Ecto neural progenitor cell (in vitro differentiated cells): Measurements from ENCODE around the gene MEF2A.

Experiments
- DNase-seq: peaks from one replicate; pipeline ENCODE4 v3.0.0-alpha.2; 2018; ENCODE audit warnings: low spot score

The MEF2A gene

DNA sequence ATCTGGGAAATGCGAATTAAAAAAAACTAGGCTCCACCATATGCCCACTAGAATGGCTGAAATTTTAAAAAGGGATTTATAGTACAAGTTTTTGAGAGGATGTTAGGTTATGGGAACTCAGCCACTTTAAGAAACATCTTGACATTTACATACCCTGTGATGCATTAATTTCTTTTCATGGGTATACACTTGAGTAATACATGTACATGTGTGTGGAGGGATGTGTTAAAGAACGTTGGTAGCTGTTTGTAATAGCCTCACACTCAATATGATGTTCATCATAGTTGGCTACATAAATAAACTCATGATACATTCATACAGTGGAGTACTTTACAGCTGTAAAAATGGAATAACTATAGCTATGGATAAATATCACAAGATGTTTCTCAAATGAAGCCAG is 40.9 kb downstream of the MEF2A start:
- DNase-seq, result no peak

DNA sequence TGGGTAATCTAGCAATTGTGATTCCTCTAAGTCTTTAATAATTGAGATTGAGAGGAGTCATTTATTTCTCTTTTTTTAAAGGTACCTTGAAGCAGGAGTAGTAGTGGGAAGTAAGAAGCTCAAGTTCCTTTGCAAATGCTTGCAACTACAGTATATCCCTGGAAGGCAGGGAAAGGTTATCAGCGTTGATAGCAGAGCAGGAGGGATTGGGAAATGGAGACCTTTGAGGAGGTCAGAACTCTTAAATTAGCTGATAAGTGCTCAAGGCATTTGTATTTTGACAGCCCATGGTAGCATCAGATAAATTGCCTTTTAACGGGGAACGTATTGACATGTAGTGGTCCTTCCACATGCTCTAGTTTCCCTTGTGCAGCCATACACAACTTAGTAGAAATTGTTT is 47.7 kb downstream of the MEF2A start:
- no peak for DNase-seq

DNA sequence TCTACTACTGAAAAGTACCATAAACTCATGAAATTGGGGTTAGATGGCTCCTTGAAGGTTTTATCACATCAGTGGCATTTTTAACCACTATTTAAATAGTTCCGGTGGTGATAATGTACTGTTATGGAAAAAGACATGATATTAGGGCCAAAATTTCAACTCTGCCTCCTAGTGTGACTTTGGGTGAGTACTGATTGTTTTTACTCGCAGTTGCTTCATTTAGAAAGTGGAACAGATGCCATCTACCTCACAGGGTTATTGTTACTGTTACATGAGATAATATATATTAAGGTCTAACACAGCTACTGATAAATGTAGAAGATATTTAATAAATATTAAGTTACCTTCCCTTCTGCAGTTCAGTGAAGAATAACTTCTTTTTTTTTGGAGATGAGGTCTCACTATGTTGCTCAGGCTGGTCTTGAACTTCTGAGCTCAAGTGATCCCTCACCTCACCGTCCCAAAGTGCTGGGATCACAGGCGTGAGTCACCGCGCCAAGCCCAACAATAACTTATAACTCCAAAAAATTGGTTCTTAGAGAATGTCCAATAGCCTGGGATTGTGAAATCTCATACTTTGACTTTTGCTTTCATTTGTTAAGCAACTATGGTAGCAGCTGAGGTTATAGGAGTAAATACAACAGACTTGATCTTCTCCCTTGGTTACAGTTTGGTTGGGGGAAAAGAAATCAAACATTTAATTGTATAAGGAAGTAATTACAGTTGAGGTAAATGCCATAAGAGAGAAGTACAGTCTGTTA is 48.3 kb downstream of the MEF2A start:
- DNase-seq, result no peak

DNA sequence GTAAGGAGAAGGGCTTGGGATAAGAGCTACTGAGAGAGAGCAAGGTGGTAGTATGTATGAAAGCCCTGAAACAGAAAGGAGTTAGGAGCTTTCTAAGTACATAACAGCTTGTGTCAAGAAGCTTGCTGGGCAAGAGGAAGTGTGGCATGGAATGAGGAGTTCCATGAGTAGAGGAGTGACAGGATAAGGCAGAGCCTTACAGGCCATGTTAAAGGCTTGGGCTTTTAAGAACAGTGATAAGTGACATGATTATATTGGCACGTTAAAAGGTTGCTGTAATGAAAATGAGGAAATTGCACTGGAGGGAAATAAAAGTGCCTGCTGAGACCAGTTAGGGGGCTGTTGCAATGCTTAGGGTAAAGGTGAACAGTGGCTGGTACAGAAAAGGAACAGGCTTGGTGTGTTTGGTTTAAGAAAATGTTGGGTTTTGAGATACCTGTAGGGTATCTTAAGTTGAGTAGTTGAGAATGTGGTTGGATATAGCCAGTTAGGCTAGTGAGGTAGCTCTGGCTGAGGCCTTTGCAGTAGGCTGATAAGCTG is 49.0 kb downstream of the MEF2A start:
- DNase-seq, result no peak

DNA sequence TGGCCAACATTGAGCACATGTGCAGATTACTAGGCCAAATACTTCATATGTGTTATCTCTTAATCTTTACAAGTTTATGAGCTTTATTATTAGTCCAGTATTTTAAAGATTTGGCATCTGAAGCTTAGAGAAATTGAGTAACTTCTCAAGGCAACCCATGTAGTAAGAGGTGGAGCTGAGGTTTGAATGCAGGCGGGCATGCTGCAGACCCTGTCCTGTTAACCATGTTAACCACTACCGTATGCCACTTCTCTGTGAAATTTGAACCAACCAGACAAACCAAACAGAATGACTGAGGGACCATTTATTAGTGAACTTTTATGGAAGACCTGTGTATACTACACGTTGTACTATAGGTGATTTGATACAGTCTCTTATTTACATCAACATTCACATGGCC is 49.7 kb downstream of the MEF2A start:
- DNase-seq, result no peak

DNA sequence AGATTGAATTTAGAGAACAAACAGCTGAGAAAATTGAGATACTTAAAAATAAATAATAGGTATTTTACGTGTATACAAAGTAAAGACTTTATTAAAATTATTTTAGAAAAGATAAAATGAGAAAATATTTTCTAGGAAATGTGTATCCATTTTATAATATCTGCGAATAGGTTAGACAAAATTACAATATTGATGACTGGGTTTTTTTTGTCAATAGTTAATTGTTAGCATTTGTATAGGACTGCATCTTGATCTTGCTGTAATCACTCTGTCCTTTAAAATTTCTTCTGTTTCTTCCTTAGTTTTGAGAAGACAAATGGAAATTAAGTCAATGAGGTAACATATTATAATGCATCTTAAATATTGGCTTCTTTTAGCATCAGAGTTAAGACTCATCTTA is 50.3 kb downstream of the MEF2A start:
- no peak for DNase-seq

DNA sequence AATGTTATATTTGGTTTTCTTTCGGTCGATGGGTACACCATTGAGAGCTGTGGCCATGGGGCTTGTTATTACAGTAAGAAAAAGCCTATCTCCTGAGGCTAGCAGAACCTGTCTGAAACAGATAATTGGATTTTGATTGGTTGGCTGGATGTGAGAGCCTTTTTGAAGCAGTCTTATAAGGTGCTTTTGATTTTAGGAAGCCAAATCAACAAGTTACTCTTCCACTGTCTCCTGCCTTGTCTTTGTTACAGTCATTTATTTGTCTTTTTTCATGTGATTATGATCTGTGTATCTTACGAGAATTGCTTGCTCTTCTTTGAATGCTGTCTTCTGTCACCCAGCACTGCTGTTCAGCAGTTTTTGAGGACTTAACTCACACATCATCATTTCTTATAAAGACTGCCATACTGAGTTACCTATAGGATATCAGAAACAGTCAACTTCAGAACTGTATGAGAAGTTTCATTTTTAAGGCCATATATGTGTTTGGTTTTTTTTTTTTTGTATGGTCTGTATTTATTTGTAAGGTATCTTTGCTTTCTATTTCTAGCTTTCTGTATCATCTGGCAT is 51.1 kb downstream of the MEF2A start:
- DNase-seq, result no peak

DNA sequence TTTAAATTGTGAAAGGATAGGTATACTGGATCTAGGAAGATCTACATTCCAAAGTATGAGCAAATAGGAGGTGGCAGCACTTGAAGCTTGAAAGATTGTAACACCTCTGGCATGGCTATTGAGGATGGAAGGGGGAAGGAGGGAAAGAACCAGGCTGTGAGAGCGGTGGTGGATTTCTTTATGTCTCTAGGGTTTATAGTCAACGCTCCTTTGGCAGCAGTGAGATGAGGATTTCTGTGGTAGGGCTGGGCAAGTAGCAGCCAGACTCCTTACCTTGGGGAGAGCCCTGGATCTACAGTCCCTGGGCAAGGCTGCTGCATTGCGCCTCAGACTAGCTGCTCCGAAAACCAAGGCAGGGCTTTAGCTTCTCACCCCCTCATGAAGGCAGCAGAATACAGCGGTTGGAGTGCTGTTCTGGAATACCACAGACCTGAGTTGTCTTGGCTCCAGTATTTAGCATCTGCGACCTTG is 53.2 kb downstream of the MEF2A start:
- DNase-seq, result no peak

DNA sequence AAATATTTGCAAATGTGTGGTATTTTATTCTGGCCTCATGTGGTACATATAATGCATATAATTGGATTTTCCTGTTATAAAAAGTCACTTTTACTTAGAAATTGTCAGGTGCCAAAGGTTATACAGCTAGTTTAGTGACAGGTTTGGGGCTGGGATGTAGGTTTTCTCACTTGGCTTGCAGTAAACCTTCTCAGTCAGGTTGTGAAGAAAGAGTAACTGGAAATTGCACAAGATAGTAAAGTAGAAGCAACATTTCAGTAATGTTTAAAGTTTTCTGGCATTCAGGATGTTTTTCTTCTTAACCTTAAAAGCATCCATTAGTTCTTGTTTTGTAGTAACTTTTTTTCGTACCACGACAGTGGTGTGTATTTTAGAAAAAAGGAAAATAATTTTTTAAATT is 53.9 kb downstream of the MEF2A start:
- no peak for DNase-seq

DNA sequence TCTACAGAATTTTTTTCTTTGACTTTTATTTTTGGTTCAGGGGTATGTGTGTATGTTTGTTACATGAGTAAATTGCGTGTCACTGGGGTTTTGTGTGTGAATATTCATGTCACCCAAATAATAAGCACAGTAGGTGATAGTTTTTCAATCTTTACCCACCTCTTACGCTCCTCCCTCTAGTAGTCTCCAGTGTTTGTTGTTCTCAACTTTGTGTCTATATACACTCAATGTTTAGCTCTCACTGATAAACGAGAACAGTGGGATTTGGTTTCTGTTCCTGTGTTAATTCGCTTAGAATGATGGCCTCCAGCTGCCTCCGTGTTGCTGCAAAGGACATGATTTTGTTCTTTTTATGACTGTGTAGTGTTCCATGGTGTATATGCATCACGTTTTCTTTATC is 54.4 kb downstream of the MEF2A start:
- DNase-seq, result no peak

DNA sequence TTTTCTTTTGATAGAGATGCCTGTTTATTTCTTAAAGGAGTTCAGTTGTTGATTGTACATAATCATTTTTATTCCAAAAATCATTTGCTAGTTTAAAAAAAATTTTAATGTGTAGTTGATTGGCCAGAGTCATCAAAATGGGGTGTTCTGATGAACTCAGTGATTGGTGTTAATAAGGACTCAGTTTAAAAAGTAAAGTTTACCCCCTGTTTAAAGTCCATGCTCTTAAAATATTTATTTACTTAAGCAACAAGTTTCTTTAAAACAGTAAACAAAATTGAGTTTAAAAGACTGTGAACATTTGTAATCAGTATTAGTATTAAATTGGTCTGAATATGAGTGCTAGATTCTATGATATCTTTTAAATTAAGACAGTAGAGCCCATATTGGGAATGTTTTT is 56.0 kb downstream of the MEF2A start:
- DNase-seq, result no peak

DNA sequence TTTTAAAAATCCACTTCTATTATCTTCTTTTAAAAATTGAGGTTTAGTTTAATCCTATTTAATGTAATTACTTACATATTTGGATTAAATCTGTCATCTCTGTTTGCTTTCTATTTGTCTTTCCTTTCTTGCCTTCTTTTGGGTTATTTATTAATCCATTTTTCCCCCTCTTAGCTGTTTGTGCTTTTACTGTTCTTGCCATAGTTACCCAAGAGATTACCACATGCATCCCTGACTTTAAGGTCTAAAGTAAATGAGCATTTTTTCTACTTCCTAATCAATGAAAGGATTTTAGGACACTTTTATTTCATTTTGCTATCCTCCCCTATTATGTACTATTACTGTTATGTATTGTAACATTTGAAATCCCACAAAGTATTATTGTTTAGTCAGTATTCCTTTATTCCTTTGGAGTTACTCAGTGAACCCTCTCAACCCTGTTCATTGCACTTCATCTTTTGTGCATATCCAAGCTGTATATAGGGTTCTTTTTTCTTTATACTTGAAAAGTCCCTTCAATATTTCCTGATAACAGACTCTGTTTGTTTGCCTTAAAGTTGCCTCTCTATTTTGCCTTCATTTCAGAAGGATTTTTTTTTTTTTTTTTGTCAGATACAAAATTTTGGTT is 62.7 kb downstream of the MEF2A start:
- no peak for DNase-seq

DNA sequence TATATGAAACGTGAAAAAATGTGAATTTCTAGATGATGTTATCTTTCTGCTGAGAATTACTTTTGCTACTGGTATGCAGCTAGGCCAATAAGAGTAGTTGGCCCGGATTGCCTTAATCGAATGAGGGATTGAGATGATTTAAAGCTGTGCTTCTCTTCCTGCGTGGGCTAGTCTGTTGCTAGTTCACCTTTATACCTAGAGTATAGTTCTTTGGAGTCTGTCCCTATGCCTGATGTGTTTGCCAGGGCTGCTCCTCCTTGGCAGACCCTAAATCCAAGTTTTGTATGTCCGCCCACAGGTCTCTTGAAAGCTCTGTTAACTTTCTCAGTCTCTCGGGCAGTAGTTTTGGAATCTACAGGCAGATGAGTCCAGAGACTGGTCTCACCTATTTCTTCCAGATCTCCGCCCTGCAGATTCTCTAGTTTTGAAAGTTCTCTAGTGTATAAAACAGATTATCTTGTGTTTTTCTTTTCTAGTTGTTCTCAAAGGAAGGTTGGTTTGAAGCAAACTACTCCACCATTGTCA is 64.9 kb downstream of the MEF2A start:
- DNase-seq, result no peak

DNA sequence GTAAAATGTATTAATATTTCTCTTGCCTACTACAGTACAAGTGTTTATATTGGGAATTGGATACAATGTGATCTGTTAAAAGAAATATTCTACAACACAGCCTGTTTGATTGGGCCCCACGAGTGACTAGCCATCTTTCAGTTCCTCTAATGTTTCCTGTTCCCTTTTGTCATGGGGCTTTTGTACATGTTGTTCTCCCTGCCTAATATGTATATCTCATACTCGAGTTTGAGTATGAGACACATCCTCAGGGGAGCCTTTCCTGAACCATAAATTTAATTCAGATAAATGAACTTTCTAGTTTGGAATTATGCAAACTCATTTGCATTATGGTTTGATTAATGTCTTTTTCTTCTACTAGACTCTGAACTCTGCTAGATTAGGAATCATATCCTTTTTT is 65.5 kb downstream of the MEF2A start:
- no peak for DNase-seq

DNA sequence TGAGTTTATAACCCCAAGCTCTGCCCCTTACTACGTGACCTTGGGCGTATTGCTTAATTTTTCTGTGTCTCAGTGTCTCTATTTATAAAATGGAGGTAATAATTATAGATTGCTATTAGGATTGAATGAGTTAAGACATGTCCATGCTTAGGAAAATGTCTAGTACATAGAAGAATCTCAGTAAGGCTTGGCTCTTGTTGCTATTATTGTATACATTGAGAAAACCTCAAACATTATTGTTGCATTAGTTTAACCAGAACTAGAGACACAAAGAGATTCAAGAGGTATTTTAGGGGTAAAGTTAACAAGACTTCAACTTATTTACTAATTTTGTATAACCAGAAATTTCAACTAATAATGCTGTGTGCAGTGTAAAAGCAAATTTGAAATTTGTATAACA is 66.7 kb downstream of the MEF2A start:
- DNase-seq, result no peak

DNA sequence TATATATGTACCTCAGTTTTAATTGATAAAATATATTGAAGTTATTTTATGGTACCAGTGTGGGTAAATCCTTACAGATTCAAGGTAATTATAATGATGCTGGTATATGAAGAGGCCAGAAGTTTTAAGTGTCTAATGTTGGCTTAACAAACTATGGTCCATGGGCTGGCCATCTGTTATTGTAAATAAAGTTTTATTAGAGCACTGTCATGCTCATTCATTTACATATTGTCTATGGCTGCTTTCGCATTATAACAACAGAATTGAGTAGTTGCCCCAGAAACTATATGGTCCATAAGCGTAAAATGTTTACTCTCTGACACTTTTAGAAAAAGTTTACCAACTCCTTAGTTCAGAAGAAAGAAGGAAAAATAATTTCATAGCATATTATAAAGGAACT is 67.9 kb downstream of the MEF2A start:
- no peak for DNase-seq

DNA sequence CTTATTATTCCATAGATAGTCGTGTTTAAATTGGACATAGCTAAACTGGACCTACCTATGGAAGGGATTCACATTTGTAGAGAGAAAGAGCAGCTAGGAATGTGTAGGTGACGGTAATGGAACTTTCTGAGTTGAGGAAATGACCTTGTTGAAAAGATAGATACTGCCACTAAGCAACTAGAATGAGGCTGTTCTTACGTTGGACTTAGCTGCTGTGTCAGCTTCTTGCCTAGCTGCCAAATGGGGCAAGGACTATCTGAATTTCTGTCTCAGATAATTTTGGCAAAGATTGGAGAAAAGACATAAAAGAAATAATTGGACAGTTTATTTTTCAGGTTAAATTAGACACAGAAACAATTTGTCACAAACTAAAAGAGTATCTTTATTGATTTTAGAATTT is 68.8 kb downstream of the MEF2A start:
- DNase-seq, result no peak

DNA sequence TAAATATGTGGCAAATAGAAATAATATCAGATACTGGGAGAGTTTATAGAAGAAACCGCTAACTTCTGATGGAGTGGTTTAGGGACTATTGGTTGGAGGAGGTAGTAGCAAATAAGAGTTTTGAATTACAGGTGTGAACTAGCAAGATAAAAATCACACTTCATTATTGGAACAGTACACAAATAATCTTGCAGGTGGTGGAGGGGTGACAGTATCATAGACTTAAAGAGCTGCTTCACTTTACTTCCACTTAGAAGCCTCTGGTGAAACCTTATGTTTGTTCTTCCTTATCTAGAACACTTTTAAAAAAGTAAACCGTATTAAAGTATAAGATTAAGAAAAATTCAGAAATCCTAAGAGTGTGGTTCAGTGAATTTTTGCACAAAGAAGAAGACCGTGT is 69.4 kb downstream of the MEF2A start:
- DNase-seq, result no peak

DNA sequence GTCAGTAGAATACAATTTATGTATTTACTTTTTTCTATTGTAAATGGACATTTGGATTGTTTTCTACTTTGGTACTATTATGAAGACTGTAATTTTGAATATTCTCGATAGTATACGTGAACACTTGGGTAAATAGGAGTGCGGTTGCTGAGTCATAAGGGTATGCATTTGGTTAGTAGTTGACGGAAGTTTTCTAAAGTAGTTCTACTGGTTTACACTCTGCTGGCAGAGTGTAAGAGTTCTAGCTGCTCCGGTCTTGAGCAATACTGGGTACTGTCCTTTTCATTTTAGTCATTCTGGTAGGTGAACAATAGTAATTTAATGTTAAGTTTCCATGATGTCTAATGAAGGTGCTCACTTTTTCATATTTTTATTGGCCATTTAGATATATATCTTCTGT is 70.0 kb downstream of the MEF2A start:
- no peak for DNase-seq

DNA sequence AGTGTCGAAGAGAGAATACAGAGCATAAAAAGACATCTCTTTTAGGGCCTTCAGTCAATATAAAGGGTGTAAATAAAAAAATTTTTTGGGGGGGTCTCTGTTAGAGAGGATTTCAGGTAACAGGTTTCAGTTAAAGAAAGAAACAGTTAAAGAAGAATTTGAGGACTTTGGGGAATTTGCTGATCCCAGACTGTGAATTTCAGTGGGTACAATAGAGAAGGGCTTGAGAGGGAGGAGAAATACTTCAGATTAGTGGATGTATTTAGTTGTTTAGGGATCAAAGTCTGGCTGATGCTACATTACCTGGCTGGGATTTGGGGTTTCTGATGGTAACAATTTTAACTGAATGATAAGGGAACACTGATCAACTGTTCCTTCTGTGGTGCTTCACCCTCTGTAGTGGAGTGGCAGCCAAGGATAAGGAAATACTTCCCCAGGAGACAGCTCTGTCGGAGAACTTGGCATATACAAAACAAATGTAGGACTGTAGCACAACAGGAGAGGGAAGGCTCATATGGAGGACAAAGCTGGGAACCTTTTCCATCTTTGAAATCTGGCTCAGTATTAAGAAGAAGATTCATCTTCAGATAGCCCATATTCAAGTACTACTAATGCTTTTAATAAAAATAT is 79.2 kb downstream of the MEF2A start:
- DNase-seq, result no peak

DNA sequence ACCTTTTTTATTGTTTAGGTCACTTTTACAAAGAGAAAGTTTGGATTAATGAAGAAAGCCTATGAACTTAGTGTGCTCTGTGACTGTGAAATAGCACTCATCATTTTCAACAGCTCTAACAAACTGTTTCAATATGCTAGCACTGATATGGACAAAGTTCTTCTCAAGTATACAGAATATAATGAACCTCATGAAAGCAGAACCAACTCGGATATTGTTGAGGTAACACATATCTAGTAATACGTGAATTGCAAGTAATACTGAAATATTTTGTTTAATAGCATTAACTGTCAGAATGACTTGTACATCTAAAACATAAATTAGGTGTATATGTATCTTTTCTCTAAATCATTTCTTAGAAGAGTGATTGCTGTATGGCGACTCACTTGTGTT is 79.8 kb downstream of the MEF2A start:
- no peak for DNase-seq

DNA sequence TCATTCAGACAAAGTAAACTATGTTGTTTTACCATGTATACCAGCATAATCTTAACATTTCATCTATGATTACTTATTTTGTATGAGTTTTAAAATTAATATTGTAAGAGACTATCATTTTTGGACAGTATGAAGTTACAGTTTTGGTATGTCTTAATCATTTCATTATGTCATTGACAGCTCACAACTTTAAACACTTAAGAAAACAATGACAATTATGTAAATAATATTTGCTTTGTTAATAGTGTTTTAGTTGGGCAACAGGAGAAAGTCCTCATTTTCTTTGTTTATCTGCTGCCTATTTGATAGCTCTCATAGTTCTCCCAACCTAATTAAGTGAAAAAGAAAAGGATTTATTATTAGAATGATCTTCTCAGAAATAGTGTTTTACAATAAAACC is 80.2 kb downstream of the MEF2A start:
- DNase-seq, result no peak
